Skeletal muscle tissue (tissue), 4 donors: ENCODE measurements around the gene SIX5. TPM values are rescaled to one million over a fixed set of nuclear protein-coding genes. Genes with fewer than 3 reads are reported as not detected.

Experiments
- H3K27ac ChIP-seq: one replicate; pipeline ENCODE4 v1.7.0; 2013; ENCODE audit warnings: mild to moderate bottlenecking, low read depth, low read length, inconsistent platforms
- H3K27me3 ChIP-seq, 3 donors: one replicate each; pipeline ENCODE4 v1.7.0; 2013; ENCODE audit warnings: low read length in 3 of 3; ENCODE audit not compliant: control insufficient read depth in 3 of 3, insufficient read depth in 3 of 3
- H3K36me3 ChIP-seq, 3 donors: one replicate each; pipeline ENCODE4 v1.7.0; 2013; ENCODE audit warnings: low read length in 3 of 3; ENCODE audit not compliant: control insufficient read depth in 3 of 3, insufficient read depth in 3 of 3
- H3K4me1 ChIP-seq, 3 donors: one replicate each; pipeline ENCODE4 v1.7.0; 2013; ENCODE audit warnings: low read length in 3 of 3, mild to moderate bottlenecking in 3 of 3; ENCODE audit not compliant: control insufficient read depth in 3 of 3, insufficient read depth in 3 of 3
- H3K4me3 ChIP-seq, 3 donors: one replicate each; pipeline ENCODE4 v1.7.0; 2013; ENCODE audit warnings: low read length in 3 of 3
- H3K9ac ChIP-seq, 3 donors: one replicate each; pipeline ENCODE4 v1.7.0; 2013; ENCODE audit warnings: low read length in 3 of 3, mild to moderate bottlenecking in 3 of 3, moderate library complexity in 2 of 3, low read depth in 1 of 3
- H3K9me3 ChIP-seq, 3 donors: one replicate each; pipeline ENCODE4 v1.7.0; 2013; ENCODE audit warnings: low read length in 3 of 3; ENCODE audit not compliant: control insufficient read depth in 3 of 3
- total RNA-seq: library from RNA; depleted of rRNA; stranded (reverse); fragments of >200 nt; gene quantifications from one replicate; pipeline ENCODE4 v1.2.3, GENCODE V29; 2014
- donor health status: Osteomylitis.

SIX5 gene
- total RNA-seq, result 8.4 TPM

GRCh38 chr19:45768984-45769782 is at the start of gene SIX5:
TSS of gene SIX5 (minus strand) at chr19:45769252. CDS start at chr19:45768844, 408 bp downstream.
- Histone ChIP-seq H3K36me3 (peaks cover 6 to 21% (median 16%) of the 10 kb centered on the region in 3 donors), H3K9me3 (no peaks in the 10 kb centered on the region), H3K27me3 (no peaks in the 10 kb centered on the region), H3K9ac (peak within 1 kb of the TSS; percentile 81 to 92 (median 90)), H3K4me1 (peaks cover 40 to 72% (median 46%) of the 10 kb centered on the region in 3 donors), H3K4me3 (peak within 1 kb of the TSS; percentile 79 to 95 (median 91)), H3K27ac (peak within 1 kb of the TSS; percentile 93)

- H3K27me3 ChIP-seq, result peaks cover 0 to 4% (median 2%) of the 10 kb centered on the region in 3 donors
- peaks cover 16 to 28% (median 18%) of the 10 kb centered on the region in 3 donors for H3K36me3 ChIP-seq
- no peak overlapping the region for H3K4me3 ChIP-seq
- H3K9ac ChIP-seq, result no peak overlapping the region
- H3K9me3 ChIP-seq, result no peaks in the 10 kb centered on the region
- H3K4me1 ChIP-seq, result peaks cover 0 to 5% (median 0%) of the 10 kb centered on the region in 3 donors
- no peak overlapping the region for H3K27ac ChIP-seq
Observed at GRCh38 chr19:45817725-45818301, 48.8 kb upstream of the SIX5 start.

GRCh38 chr19:45817010-45817724 is 48.1 kb upstream of the SIX5 start:
- Histone ChIP-seq H3K36me3 (peaks cover 10 to 24% (median 17%) of the 10 kb centered on the region in 3 donors), H3K9ac (peak overlapping the region in 1 of 3 donors; percentile 54), H3K4me3 (no peak overlapping the region), H3K9me3 (no peaks in the 10 kb centered on the region), H3K27ac (no peak overlapping the region), H3K27me3 (peaks cover 0 to 4% (median 2%) of the 10 kb centered on the region in 3 donors), H3K4me1 (peaks cover 0 to 5% (median 0%) of the 10 kb centered on the region in 3 donors)

GRCh38 chr19:45816236-45817009 is 47.4 kb upstream of the SIX5 start:
- Histone ChIP-seq H3K36me3 (peaks cover 8 to 20% (median 13%) of the 10 kb centered on the region in 3 donors), H3K27ac (no peak overlapping the region), H3K4me3 (no peak overlapping the region), H3K4me1 (peaks cover 0 to 5% (median 0%) of the 10 kb centered on the region in 3 donors), H3K27me3 (peaks cover 0 to 4% (median 2%) of the 10 kb centered on the region in 3 donors), H3K9ac (peak overlapping the region in 1 of 3 donors; percentile 54), H3K9me3 (no peaks in the 10 kb centered on the region)

- H3K36me3 ChIP-seq, result peaks cover 3 to 14% (median 10%) of the 10 kb centered on the region in 3 donors
- peak overlapping the region in 1 of 3 donors; percentile 13 for H3K4me3 ChIP-seq
- peaks cover 0 to 4% (median 2%) of the 10 kb centered on the region in 3 donors for H3K27me3 ChIP-seq
- H3K9ac ChIP-seq, result no peak overlapping the region
- H3K4me1 ChIP-seq, result peaks cover 0 to 5% (median 0%) of the 10 kb centered on the region in 3 donors
- no peak overlapping the region for H3K27ac ChIP-seq
- H3K9me3 ChIP-seq, result no peaks in the 10 kb centered on the region
Observed at GRCh38 chr19:45815481-45816216, 46.6 kb upstream of the SIX5 start.

- H3K9ac ChIP-seq, result peak within 1 kb of the TSS in 1 of 3 donors; percentile 33
- peaks cover 2 to 7% (median 5%) of the 10 kb centered on the region in 3 donors for H3K36me3 ChIP-seq
- H3K27me3 ChIP-seq, result peaks cover 0 to 4% (median 2%) of the 10 kb centered on the region in 3 donors
- H3K4me1 ChIP-seq, result peaks cover 0 to 5% (median 0%) of the 10 kb centered on the region in 3 donors
- H3K9me3 ChIP-seq, result no peaks in the 10 kb centered on the region
- H3K27ac ChIP-seq, result no peak within 1 kb of the TSS
- peak within 1 kb of the TSS in 1 of 3 donors; percentile 13 for H3K4me3 ChIP-seq
Observed at GRCh38 chr19:45814851-45815480, 45.9 kb upstream of the SIX5 start, which contains the start of gene RSPH6A. TSS of gene RSPH6A (minus strand) at chr19:45815308. CDS start at chr19:45815176, 132 bp downstream.

GRCh38 chr19:45814166-45814780 is 45.2 kb upstream of the SIX5 start:
- peaks cover 3 to 5% (median 3%) of the 10 kb centered on the region in 3 donors for H3K4me1 ChIP-seq
- peaks cover 0 to 4% (median 2%) of the 10 kb centered on the region in 3 donors for H3K27me3 ChIP-seq
- peaks cover 0 to under 1% (median 0%) of the 10 kb centered on the region in 3 donors for H3K36me3 ChIP-seq
- no peak overlapping the region for H3K27ac ChIP-seq
- no peak overlapping the region for H3K4me3 ChIP-seq
- H3K9me3 ChIP-seq, result no peaks in the 10 kb centered on the region
- no peak overlapping the region for H3K9ac ChIP-seq

GRCh38 chr19:45812297-45812696 is 43.2 kb upstream of the SIX5 start:
- Histone ChIP-seq H3K9me3 (no peaks in the 10 kb centered on the region), H3K36me3 (no peaks in the 10 kb centered on the region), H3K27me3 (peaks cover 0 to 4% (median 2%) of the 10 kb centered on the region in 3 donors), H3K27ac (no peak overlapping the region), H3K4me3 (no peak overlapping the region), H3K9ac (no peak overlapping the region), H3K4me1 (peaks cover 3 to 5% (median 3%) of the 10 kb centered on the region in 3 donors)
